IMR-90 (cell line): ENCODE measurements around the gene DICER1. TPM values are rescaled to one million over a fixed set of nuclear protein-coding genes. Genes with fewer than 3 reads are reported as not detected.

Experiments
- ATAC-seq: fragments of 200-7000 bp; cut with Tn5 transposase; 2 replicates; pipeline ENCODE4 v1.9.1; 2020; ENCODE audit warnings: low read depth, mild to moderate bottlenecking, moderate library complexity
- BruUV-seq: library from RNA; stranded (reverse); fragments of 400-500 nt; replicated peaks from 2 replicates; lab custom pipeline; 2021; lab: Mats Ljungman, UMichigan
- CTCF ChIA-PET: fragments of 300-600 bp; formaldehyde crosslinking; extraction: SDS; loops from one replicate; lab custom pipeline; 2021; ENCODE audit warnings: antibody characterized with exemption; lab: Yijun Ruan, JAX
- POLR2A ChIA-PET: fragments of 300-600 bp; sonication (Branson Sonifier 250); formaldehyde crosslinking; loops from one replicate; lab custom pipeline; 2022; ENCODE audit warnings: antibody characterized with exemption; ENCODE audit not compliant: unreplicated experiment; lab: Charles Lee
- DNase-seq: peaks from one replicate; pipeline ENCODE4 v3.0.0; 2013
- H2AFZ ChIP-seq: replicated peaks from 2 replicates; pipeline ENCODE3; 2013; ENCODE audit warnings: low read length, mild to moderate bottlenecking; ENCODE audit not compliant: poor library complexity
- H2AK5ac ChIP-seq: 2 replicates; pipeline ENCODE4 v1.6.1; 2013; ENCODE audit warnings: low read depth, low read length, inconsistent platforms
- H2AK9ac ChIP-seq: replicated peaks from 2 replicates; pipeline ENCODE3; 2013; ENCODE audit warnings: mild to moderate bottlenecking, low read depth, low read length, moderate library complexity; ENCODE audit not compliant: poor library complexity
- H2BK120ac ChIP-seq: 2 replicates; pipeline ENCODE4 v1.6.1; 2013; ENCODE audit warnings: low read depth, low read length, inconsistent platforms
- H2BK15ac ChIP-seq: 3 replicates; pipeline ENCODE4 v1.6.1; 2013; ENCODE audit warnings: low read depth, low read length, inconsistent platforms
- H2BK20ac ChIP-seq: 2 replicates; pipeline ENCODE4 v1.6.1; 2013; ENCODE audit warnings: low read depth, mild to moderate bottlenecking, inconsistent platforms, low read length, moderate library complexity
- H2BK5ac ChIP-seq: 2 replicates; pipeline ENCODE4 v1.6.1; 2013; ENCODE audit warnings: mild to moderate bottlenecking, low read depth, low read length, inconsistent platforms; ENCODE audit not compliant: poor library complexity, severe bottlenecking
- H3K14ac ChIP-seq: replicated peaks from 2 replicates; pipeline ENCODE4 v1.6.1; 2013; ENCODE audit warnings: low read depth, low read length, inconsistent platforms
- H3K18ac ChIP-seq: 2 replicates; pipeline ENCODE4 v1.6.1; 2013; ENCODE audit warnings: low read depth, low read length, control low read depth
- H3K23ac ChIP-seq: 2 replicates; pipeline ENCODE4 v1.6.1; 2013; ENCODE audit warnings: low read depth, low read length, inconsistent platforms
- H3K27ac ChIP-seq: 2 replicates; pipeline ENCODE4 v1.5.1; 2013; ENCODE audit warnings: mild to moderate bottlenecking, control low read depth, low read length; ENCODE audit not compliant: insufficient read depth
- H3K27me3 ChIP-seq: 2 replicates; pipeline ENCODE4 v1.6.1; 2013; ENCODE audit warnings: low read length; ENCODE audit not compliant: control insufficient read depth, insufficient read depth
- H3K36me3 ChIP-seq: 2 replicates; pipeline ENCODE4 v1.6.1; 2013; ENCODE audit warnings: low read length, mixed read lengths; ENCODE audit not compliant: control insufficient read depth, insufficient read depth
- H3K4ac ChIP-seq: 2 replicates; pipeline ENCODE4 v1.6.1; 2013; ENCODE audit warnings: low read depth, low read length, inconsistent platforms
- H3K4me1 ChIP-seq: 2 replicates; pipeline ENCODE4 v1.6.1; 2013; ENCODE audit warnings: low read length, mixed read lengths; ENCODE audit not compliant: control insufficient read depth, insufficient read depth
- H3K4me2 ChIP-seq: 2 replicates; pipeline ENCODE4 v1.6.1; 2013; ENCODE audit warnings: low read depth, mild to moderate bottlenecking, control low read depth, low read length, moderate library complexity
- H3K4me3 ChIP-seq: 2 replicates; pipeline ENCODE4 v1.5.1; 2013; ENCODE audit warnings: low read depth, mild to moderate bottlenecking, control low read depth, low read length, moderate library complexity; ENCODE audit not compliant: insufficient read depth
- H3K56ac ChIP-seq: 2 replicates; pipeline ENCODE4 v1.6.1; 2013; ENCODE audit warnings: low read length, inconsistent platforms; ENCODE audit not compliant: insufficient read depth; ENCODE audit errors: extremely low read depth
- H3K79me1 ChIP-seq, 2 experiments: 2 replicates each; pipeline ENCODE4 v1.6.1; 2013; ENCODE audit warnings: low read length in 2 of 2, inconsistent platforms in 1 of 2, low read depth in 1 of 2
- H3K9ac ChIP-seq: 2 replicates; pipeline ENCODE4 v1.6.1; 2013; ENCODE audit warnings: low read depth, low read length, control low read depth
- H3K9me1 ChIP-seq: 2 replicates; pipeline ENCODE4 v1.6.1; 2013; ENCODE audit warnings: low read length, inconsistent platforms; ENCODE audit not compliant: insufficient read depth
- H3K9me3 ChIP-seq: 2 replicates; pipeline ENCODE4 v1.6.1; 2013; ENCODE audit warnings: low read length; ENCODE audit not compliant: control insufficient read depth, insufficient read depth
- H4K20me1 ChIP-seq: 2 replicates; pipeline ENCODE4 v1.6.1; 2013; ENCODE audit warnings: low read length, inconsistent platforms; ENCODE audit not compliant: insufficient read depth
- H4K5ac ChIP-seq: 2 replicates; pipeline ENCODE4 v1.6.1; 2013; ENCODE audit warnings: mild to moderate bottlenecking, low read depth, low read length, control low read depth
- H4K8ac ChIP-seq, 2 experiments: 2 replicates each; pipeline ENCODE4 v1.6.1; 2013; ENCODE audit warnings: low read depth in 2 of 2, low read length in 2 of 2, control low read depth in 1 of 2, inconsistent platforms in 1 of 2
- H4K91ac ChIP-seq: 2 replicates; pipeline ENCODE4 v1.6.1; 2013; ENCODE audit warnings: low read depth, low read length, inconsistent platforms; ENCODE audit not compliant: insufficient read depth
- BHLHE40 ChIP-seq: fragments of 150-350 bp; IDR thresholded peaks from 2 replicates; pipeline ENCODE4 v1.6.1; 2016; ENCODE audit warnings: mild to moderate bottlenecking, low read depth, low read length
- CHD1 ChIP-seq: IDR thresholded peaks from 2 replicates; pipeline ENCODE4 v1.6.1; 2012; ENCODE audit warnings: low read depth, low read length, improper control_type of control experiment
- CTCF ChIP-seq: conservative IDR thresholded peaks from 2 replicates; pipeline ENCODE4 v1.5.1; 2012; ENCODE audit warnings: mild to moderate bottlenecking, low read depth, low read length, improper control_type of control experiment
- ELK1 ChIP-seq: fragments of 150-350 bp; IDR thresholded peaks from 2 replicates; pipeline ENCODE4 v1.6.1; 2016; ENCODE audit warnings: low read depth, mild to moderate bottlenecking, low read length, moderate library complexity, borderline replicate concordance
- FOS ChIP-seq: fragments of 150-350 bp; IDR thresholded peaks from 2 replicates; pipeline ENCODE4 v1.6.1; 2016; ENCODE audit warnings: low read depth, low read length
- MAFK ChIP-seq: IDR thresholded peaks from 2 replicates; pipeline ENCODE4 v1.6.1; 2012; ENCODE audit warnings: low read depth, low read length, improper control_type of control experiment
- MAZ ChIP-seq: IDR thresholded peaks from 2 replicates; pipeline ENCODE4 v1.6.1; 2012; ENCODE audit warnings: low read depth, mild to moderate bottlenecking, low read length, improper control_type of control experiment, moderate library complexity, borderline replicate concordance
- MXI1 ChIP-seq: IDR thresholded peaks from 2 replicates; pipeline ENCODE4 v1.6.1; 2012; ENCODE audit warnings: low read depth, mild to moderate bottlenecking, low read length, moderate library complexity, borderline replicate concordance
- NFE2L2 ChIP-seq: fragments of 150-350 bp; IDR thresholded peaks from 2 replicates; pipeline ENCODE4 v1.6.1; 2016; ENCODE audit warnings: low read depth, mild to moderate bottlenecking, low read length
- POLR2A ChIP-seq: IDR thresholded peaks from 2 replicates; pipeline ENCODE4 v1.6.1; 2012; ENCODE audit warnings: mild to moderate bottlenecking, low read depth, low read length
- RAD21 ChIP-seq: IDR thresholded peaks from 2 replicates; pipeline ENCODE4 v1.6.1; 2012; ENCODE audit warnings: low read length, improper control_type of control experiment
- RCOR1 ChIP-seq: IDR thresholded peaks from 2 replicates; pipeline ENCODE4 v1.6.1; 2012; ENCODE audit warnings: mild to moderate bottlenecking, low read length, improper control_type of control experiment; ENCODE audit not compliant: insufficient replicate concordance
- RFX5 ChIP-seq: IDR thresholded peaks from 2 replicates; pipeline ENCODE4 v1.8.0; 2012; ENCODE audit warnings: low read depth, mild to moderate bottlenecking, low read length, moderate library complexity
- SMC3 ChIP-seq: fragments of 150-350 bp; IDR thresholded peaks from 2 replicates; pipeline ENCODE4 v1.6.1; 2016; ENCODE audit warnings: low read depth, mild to moderate bottlenecking, antibody characterized with exemption, low read length, moderate library complexity
- USF2 ChIP-seq: fragments of 150-350 bp; IDR thresholded peaks from 2 replicates; pipeline ENCODE4 v1.6.1; 2017; ENCODE audit warnings: mild to moderate bottlenecking, antibody characterized with exemption, low read length, low read depth
- WGBS, 2 experiments: methylation state at CpG; one replicate each; pipeline versions ENCODE4 v1.1.5 to v1.1.7; 2013; ENCODE audit warnings: missing lambda C conversion rate in 2 of 2; ENCODE audit not compliant: insufficient read length in 1 of 2; ENCODE audit errors: extremely low coverage in 2 of 2; 5-methylcytosine and 5-hydroxymethylcytosine counted together
- dilution Hi-C: fragments of 300-500 bp; cut with HindIII; formaldehyde crosslinking; loops from one replicate; pipeline ENCODE4 v1.14.3; 2018; ENCODE audit warnings: low sequenced_read_pairs; ENCODE audit not compliant: unreplicated experiment
- in situ Hi-C: fragments of 300-500 bp; cut with MboI; formaldehyde crosslinking; loops from 3 replicates; pipeline ENCODE4 v1.14.3; 2019; ENCODE audit warnings: low sequenced_read_pairs, inconsistent platforms, mixed read lengths
- intact Hi-C: fragments of 100-400 bp; cut with micrococcal nuclease; formaldehyde crosslinking; loops from 2 replicates; pipeline ENCODE4 v1.10.0; 2022
- polyA plus RNA-seq, 3 experiments: library from polyadenylated mRNA; depleted of rRNA; stranded (reverse); fragments of >200 nt; gene quantifications; 2 replicates each; pipeline ENCODE4 v1.2.3, GENCODE V29; 2012; ENCODE audit warnings: low replicate concordance in 1 of 3
- total RNA-seq: library from RNA; depleted of rRNA; stranded (reverse); fragments of >200 nt; gene quantifications from 2 replicates; pipeline ENCODE4 v1.2.3, GENCODE V29; 2012

DICER1 gene
- total and polyA plus RNA-seq, 2 of the 4 experiments (the other 2 are of a cell fraction) = 9.7 to 49.5 TPM

- H3K23ac ChIP-seq = no peak overlapping the region
- ATAC-seq (no peak), DNase-seq (no peak)
- no peak overlapping the region for H3K56ac ChIP-seq
- no peaks in the 10 kb centered on the region for H3K79me1 ChIP-seq
- no TSS peak for BruUV-seq
- no peak overlapping the region for H3K4me3 ChIP-seq
- dilution Hi-C loops (no loop called here), in situ Hi-C loops (no loop called here), intact Hi-C loops (no loop called here)
- no peak overlapping the region for H2BK15ac ChIP-seq
- H3K18ac ChIP-seq = no peak overlapping the region
- H4K91ac ChIP-seq = no peak overlapping the region
- no peak overlapping the region for H2AK9ac ChIP-seq
- no peaks in the 10 kb centered on the region for H4K20me1 ChIP-seq
- no peaks in the 10 kb centered on the region; the same call in 1 of the 2 replicates for H3K27me3 ChIP-seq
- H3K4ac ChIP-seq = no peak overlapping the region
- no peak overlapping the region for H2BK120ac ChIP-seq
- H2AK5ac ChIP-seq = no peak overlapping the region
- no peak overlapping the region for H3K4me2 ChIP-seq
- ChIA-PET CTCF (interaction anchor here (1.0 kb wide), 1 partner anchor 9 kb away, joined by 5 read pairs; no protein-coding TSS in a partner anchor), POLR2A (no interaction called here)
- no peak overlapping the region for H3K14ac ChIP-seq
- H2BK20ac ChIP-seq = no peak overlapping the region
- H3K9ac ChIP-seq = no peak overlapping the region
- no peak overlapping the region for H4K5ac ChIP-seq
- WGBS, 2 experiments = 29% methylated on average over 1 of the region's 1 CpG; no CpG with 5 or more reads in 1 of the 2 experiments
- 0 out of 2 replicates have a peak, but pooled peaks cover 2% of the 10 kb centered on the region for H3K9me3 ChIP-seq
- TF ChIP-seq MXI1 (no peak), BHLHE40 (no peak), ELK1 (no peak), POLR2A (no peak), CHD1 (no peak), MAFK (no peak), SMC3 (no peak), RCOR1 (no peak), USF2 (no peak), RFX5 (no peak), CTCF (no peak), NFE2L2 (no peak), MAZ (no peak), RAD21 (no peak), FOS (no peak)
- no peaks in the 10 kb centered on the region for H3K36me3 ChIP-seq
- no peak overlapping the region for H4K8ac ChIP-seq
- no peaks in the 10 kb centered on the region for H3K9me1 ChIP-seq
- H3K27ac ChIP-seq = no peak overlapping the region
- H3K4me1 ChIP-seq = peaks cover 4% of the 10 kb centered on the region; the same call in 1 of the 2 replicates
- H2BK5ac ChIP-seq = no peak overlapping the region
- no peak overlapping the region for H2AFZ ChIP-seq
Measured at GRCh38 chr14:95183082-95183481, 25.8 kb upstream of the DICER1 start.
